Kidney (tissue), 14 donors: ENCODE measurements around the gene PPP1R12A. TPM values are rescaled to one million over a fixed set of nuclear protein-coding genes. Genes with fewer than 3 reads are reported as not detected.

ENCODE experiments used
- DNase-seq, 5 donors: peaks; one replicate each; pipeline ENCODE4 v3.0.0-alpha.2; 2013 to 2020
- FAIRE-seq: peaks from 2 replicates; lab custom pipeline; 2012; peaks lifted over from hg19 to GRCh38; lab: Jason Lieb, UNC
- H3K27ac ChIP-seq, 2 donors: one replicate each; pipeline ENCODE4 v1.7.0; 2013; ENCODE audit warnings: low read depth in 2 of 2, low read length in 2 of 2, inconsistent platforms in 1 of 2
- H3K27me3 ChIP-seq: one replicate; pipeline ENCODE4 v1.7.1; 2013; ENCODE audit warnings: low read length, inconsistent platforms; ENCODE audit not compliant: control insufficient read depth, insufficient read depth
- H3K36me3 ChIP-seq, 3 donors: one replicate each; pipeline versions ENCODE4 v1.7.0 to v1.7.1; 2013; ENCODE audit warnings: low read length in 3 of 3, control low read depth in 1 of 3, inconsistent platforms in 1 of 3; ENCODE audit not compliant: insufficient read depth in 3 of 3, control insufficient read depth in 2 of 3
- H3K4me1 ChIP-seq, 3 donors: one replicate each; pipeline versions ENCODE4 v1.7.0 to v1.7.1; 2013; ENCODE audit warnings: low read length in 3 of 3, inconsistent platforms in 1 of 3, low read depth in 1 of 3; ENCODE audit not compliant: control insufficient read depth in 2 of 3, insufficient read depth in 2 of 3
- H3K4me3 ChIP-seq, 3 donors: one replicate each; pipeline versions ENCODE4 v1.7.0 to v1.8.1; 2013; ENCODE audit warnings: low read length in 3 of 3, control low read depth in 1 of 3, inconsistent platforms in 1 of 3
- H3K9ac ChIP-seq, 3 donors: one replicate each; pipeline versions ENCODE4 v1.7.0 to v1.7.1; 2013; ENCODE audit warnings: low read length in 3 of 3, control low read depth in 1 of 3, inconsistent platforms in 1 of 3
- H3K9me3 ChIP-seq, 3 donors: one replicate each; pipeline versions ENCODE4 v1.7.0 to v1.7.1; 2013; ENCODE audit warnings: low read length in 3 of 3, control low read depth in 1 of 3, inconsistent platforms in 1 of 3; ENCODE audit not compliant: control insufficient read depth in 2 of 3, insufficient read depth in 1 of 3
- CTCF ChIP-seq: IDR thresholded peaks from 3 replicates; pipeline ENCODE4 v1.5.1; 2012; ENCODE audit warnings: mild to moderate bottlenecking, moderate library complexity, borderline replicate concordance; ENCODE audit not compliant: insufficient read depth; ENCODE audit errors: extremely low read depth
- intact Hi-C: fragments of 100-400 bp; cut with DNase I; formaldehyde crosslinking; loops from one replicate; pipeline ENCODE4 v1.11.1; 2022
- polyA plus RNA-seq: library from polyadenylated mRNA; stranded (reverse); fragments of 350-450 nt; fragmentation: Illumina TruSeq; extraction: RNeasy Lipid Tissue Mini Kit (QIAGEN cat#74804); gene quantifications from one replicate; pipeline ENCODE4 v1.2.3, GENCODE V29; 2014; ENCODE audit warnings: low read depth, low replicate concordance; ENCODE audit not compliant: insufficient read depth
- total RNA-seq: library from RNA; stranded (reverse); fragmentation: NEBNext Ultra II Directional; extraction: Animal tissue kit (Norgen Biotek cat#: 25700); gene quantifications from one replicate; pipeline ENCODE4 v1.2.1, GENCODE V29; 2021
- donor health status: control.
- donor health status: control.
- donor health status: control.
- donor health status: control.
- donor health status: control.
- donor health status: DM: yes; HTN: yes; CAD: no.
- donor health status: Normal renal cell carcinoma (clear cell type).

Gene PPP1R12A
- total and polyA plus RNA-seq, 2 donors from 2014 or later: 10.3 to 82.5 TPM

- Histone ChIP-seq H3K36me3 (no peaks in the 10 kb centered on the region), H3K9ac (no peak overlapping the region), H3K27me3 (no peaks in the 10 kb centered on the region), H3K9me3 (no peaks in the 10 kb centered on the region), H3K27ac (no peak overlapping the region), H3K4me3 (no peak overlapping the region), H3K4me1 (no peaks in the 10 kb centered on the region)
- DNase-seq (no peak), FAIRE-seq (no peak)
- intact Hi-C loops: no loop called here
- TF ChIP-seq CTCF: no peak
Measured at GRCh38 chr12:79973801-79974200, 38.9 kb upstream of the PPP1R12A start.

- no peak for TF ChIP-seq CTCF
- Histone ChIP-seq H3K27ac (no peak overlapping the region), H3K9ac (no peak overlapping the region), H3K36me3 (no peaks in the 10 kb centered on the region), H3K4me3 (no peak overlapping the region), H3K27me3 (no peaks in the 10 kb centered on the region), H3K9me3 (no peaks in the 10 kb centered on the region), H3K4me1 (no peaks in the 10 kb centered on the region)
- DNase-seq (no peak), FAIRE-seq (no peak)
- intact Hi-C loops: no loop called here
Measured at GRCh38 chr12:79964100-79964627, 29.3 kb upstream of the PPP1R12A start.

- no peaks in the 10 kb centered on the region for H3K9me3 ChIP-seq
- H3K4me3 ChIP-seq: no peak overlapping the region
- FAIRE-seq (no peak), DNase-seq (no peak)
- no peak overlapping the region for H3K9ac ChIP-seq
- no peaks in the 10 kb centered on the region for H3K4me1 ChIP-seq
- intact Hi-C loops: no loop called here
- no peak overlapping the region for H3K27ac ChIP-seq
- no peaks in the 10 kb centered on the region for H3K27me3 ChIP-seq
- H3K36me3 ChIP-seq: no peaks in the 10 kb centered on the region
- no peak for TF ChIP-seq CTCF
Measured at GRCh38 chr12:79961411-79961810, 26.5 kb upstream of the PPP1R12A start.

GRCh38 chr12:79959484-79959883 is 24.6 kb upstream of the PPP1R12A start:
- H3K4me3 ChIP-seq: no peak overlapping the region
- H3K27ac ChIP-seq: no peak overlapping the region
- H3K36me3 ChIP-seq: no peaks in the 10 kb centered on the region
- no peak for FAIRE-seq
- H3K9ac ChIP-seq: no peak overlapping the region
- no peaks in the 10 kb centered on the region for H3K9me3 ChIP-seq
- no peak for TF ChIP-seq CTCF
- no peaks in the 10 kb centered on the region for H3K4me1 ChIP-seq
- no peak for DNase-seq
- intact Hi-C loops: no loop called here
- no peaks in the 10 kb centered on the region for H3K27me3 ChIP-seq
